ENCODE results near the gene ANKRD61.
"Not testable (repeated sequence)": the region's sequence is repeated elsewhere in the genome, so short reads cannot be mapped to it uniquely, and the experiment has no call there.

ANKRD61 gene

GRCh38 chr7:6030988-6031387 is at the start of gene ANKRD61:
Gene ANKRD61 (plus strand): TSS chr7:6031376. CDS start chr7:6031376, 0 bp downstream.
- TF ChIP-seq, protein P1, sequence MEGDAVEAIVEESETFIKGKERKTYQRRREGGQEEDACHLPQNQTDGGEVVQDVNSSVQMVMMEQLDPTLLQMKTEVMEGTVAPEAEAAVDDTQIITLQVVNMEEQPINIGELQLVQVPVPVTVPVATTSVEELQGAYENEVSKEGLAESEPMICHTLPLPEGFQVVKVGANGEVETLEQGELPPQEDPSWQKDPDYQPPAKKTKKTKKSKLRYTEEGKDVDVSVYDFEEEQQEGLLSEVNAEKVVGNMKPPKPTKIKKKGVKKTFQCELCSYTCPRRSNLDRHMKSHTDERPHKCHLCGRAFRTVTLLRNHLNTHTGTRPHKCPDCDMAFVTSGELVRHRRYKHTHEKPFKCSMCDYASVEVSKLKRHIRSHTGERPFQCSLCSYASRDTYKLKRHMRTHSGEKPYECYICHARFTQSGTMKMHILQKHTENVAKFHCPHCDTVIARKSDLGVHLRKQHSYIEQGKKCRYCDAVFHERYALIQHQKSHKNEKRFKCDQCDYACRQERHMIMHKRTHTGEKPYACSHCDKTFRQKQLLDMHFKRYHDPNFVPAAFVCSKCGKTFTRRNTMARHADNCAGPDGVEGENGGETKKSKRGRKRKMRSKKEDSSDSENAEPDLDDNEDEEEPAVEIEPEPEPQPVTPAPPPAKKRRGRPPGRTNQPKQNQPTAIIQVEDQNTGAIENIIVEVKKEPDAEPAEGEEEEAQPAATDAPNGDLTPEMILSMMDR (conservative IDR thresholded peaks at IDR 0.05; ENCODE audit: control insufficient read depth, insufficient read depth, low read depth, low read length): no peak
- H3K4me3 ChIP-seq (ENCODE audit: control insufficient read depth, low read depth, low read length): no peak within 1 kb of the TSS
- DNase-seq (ENCODE audit: low read depth): no peak

GRCh38 chr7:5987061-5987460 is 44.1 kb upstream of the ANKRD61 start:
- H3K4me3 ChIP-seq (ENCODE audit: control insufficient read depth, low read depth, low read length); DNase-seq (ENCODE audit: low read depth): not testable (repeated sequence)

DNA sequence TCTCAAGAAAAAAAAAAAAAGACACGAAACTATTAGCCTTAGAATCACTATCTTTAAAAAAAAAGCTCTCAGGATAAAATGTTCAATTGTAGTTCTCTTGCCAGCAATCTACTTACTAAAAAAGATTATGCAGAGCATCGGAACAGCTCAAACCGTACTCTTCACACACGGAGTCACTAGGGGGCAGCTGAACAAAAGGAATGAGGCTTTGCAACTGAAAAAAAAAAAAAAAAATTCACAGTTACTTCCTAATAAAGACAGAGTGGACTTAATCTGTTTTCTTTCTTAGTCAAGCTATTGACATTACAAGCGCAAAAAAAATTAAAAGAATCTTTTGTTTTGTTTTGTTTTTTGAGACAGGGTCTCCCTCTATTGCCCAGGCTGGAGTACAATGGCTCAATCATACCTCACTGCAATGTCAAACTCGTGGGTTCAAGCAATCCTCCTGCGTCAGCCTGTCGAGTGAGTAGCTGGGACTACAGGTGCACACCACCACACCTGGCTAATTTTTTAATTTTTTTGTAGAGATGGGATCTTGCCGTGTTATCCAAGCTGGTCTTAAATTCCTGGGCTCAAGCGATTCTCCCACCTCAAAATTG is 33.9 kb upstream of the ANKRD61 start:
- no peak overlapping the region for H3K4me3 ChIP-seq (ENCODE audit: control insufficient read depth, low read depth, low read length)
- DNase-seq (ENCODE audit: low read depth): peak; percentile 76
- TF ChIP-seq, protein P1 (conservative IDR thresholded peaks at IDR 0.05; ENCODE audit: control insufficient read depth, insufficient read depth, low read depth, low read length): peak; percentile 65

GRCh38 chr7:6007386-6007785 is 23.8 kb upstream of the ANKRD61 start:
- TF ChIP-seq, protein P1 (conservative IDR thresholded peaks at IDR 0.05; ENCODE audit: control insufficient read depth, insufficient read depth, low read depth, low read length): no peak
- DNase-seq (ENCODE audit: low read depth): no peak
- no peak overlapping the region for H3K4me3 ChIP-seq (ENCODE audit: control insufficient read depth, low read depth, low read length)

DNA sequence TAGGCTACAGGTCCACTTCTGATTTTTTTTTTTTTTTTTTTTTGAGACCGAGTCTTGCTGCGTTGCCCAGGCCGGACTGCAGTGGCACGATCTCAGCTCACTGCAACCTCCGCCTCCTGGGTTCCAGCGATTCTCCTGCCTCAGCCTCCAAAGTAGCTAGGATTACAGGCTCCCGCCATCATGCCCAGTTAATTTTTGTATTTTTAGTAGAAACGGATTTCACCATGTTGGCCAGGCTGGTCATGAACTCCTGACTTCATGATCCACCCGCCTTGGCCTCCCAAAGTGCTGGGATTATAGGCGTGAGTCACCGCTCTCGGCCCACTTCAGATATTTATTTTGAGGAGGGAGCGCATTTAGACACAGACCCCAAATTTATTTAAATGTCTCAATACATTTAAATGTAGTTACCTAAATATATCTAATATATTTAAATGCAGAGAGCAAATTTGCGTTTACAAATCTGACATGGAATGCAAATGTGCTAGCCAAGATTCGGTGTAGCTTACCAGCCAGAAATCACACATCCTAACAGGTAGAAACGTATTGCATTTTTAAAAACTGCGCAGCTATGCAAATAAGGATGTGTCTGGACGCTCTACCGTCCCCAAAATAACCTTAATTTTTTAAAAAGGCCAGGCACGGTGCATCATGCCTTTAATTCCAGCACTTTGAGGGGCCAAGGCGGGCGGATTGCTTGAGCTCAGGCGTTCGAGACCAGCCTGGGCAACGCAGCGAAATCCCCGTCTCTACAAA is 23.2 kb upstream of the ANKRD61 start:
- peak overlapping the region; percentile 80 for H3K4me3 ChIP-seq (ENCODE audit: control insufficient read depth, low read depth, low read length)
- peak; percentile 19 for DNase-seq (ENCODE audit: low read depth)

- DNase-seq (ENCODE audit: low read depth): peak; percentile 98
- TF ChIP-seq, protein P1 (conservative IDR thresholded peaks at IDR 0.05; ENCODE audit: control insufficient read depth, insufficient read depth, low read depth, low read length): no peak
Observed at GRCh38 chr7:6008668-6009611, 22.2 kb upstream of the ANKRD61 start, which contains the start of the genes AIMP2 and PMS2. Gene AIMP2 (plus strand): TSS chr7:6009272. CDS start chr7:6009364, 92 bp downstream. Gene PMS2 (minus strand): TSS chr7:6009049. CDS start chr7:6009019, 30 bp downstream.

GRCh38 chr7:6010370-6010769 is 20.8 kb upstream of the ANKRD61 start:
- H3K4me3 ChIP-seq (ENCODE audit: control insufficient read depth, low read depth, low read length): peak overlapping the region; percentile 80
- not testable (repeated sequence) for DNase-seq (ENCODE audit: low read depth)

More at GRCh38 chr7:6008668-6009611, 22.2 kb upstream of the ANKRD61 start, which contains the start of the genes AIMP2 and PMS2:
- peak within 1 kb of the TSS; percentile 80 for H3K4me3 ChIP-seq (ENCODE audit: control insufficient read depth, low read depth, low read length)

- no peak for DNase-seq (ENCODE audit: low read depth)
- no peak overlapping the region for H3K4me3 ChIP-seq (ENCODE audit: control insufficient read depth, low read depth, low read length)
- TF ChIP-seq, protein P1 (conservative IDR thresholded peaks at IDR 0.05; ENCODE audit: control insufficient read depth, insufficient read depth, low read depth, low read length): no peak
Observed at GRCh38 chr7:6011541-6011940, 19.6 kb upstream of the ANKRD61 start.
